Measurements from ENCODE around the gene ZNF219.
A peak's percentile ranks its signal among the peaks of the same experiment; 100 is the strongest.

The ZNF219 gene

DNA sequence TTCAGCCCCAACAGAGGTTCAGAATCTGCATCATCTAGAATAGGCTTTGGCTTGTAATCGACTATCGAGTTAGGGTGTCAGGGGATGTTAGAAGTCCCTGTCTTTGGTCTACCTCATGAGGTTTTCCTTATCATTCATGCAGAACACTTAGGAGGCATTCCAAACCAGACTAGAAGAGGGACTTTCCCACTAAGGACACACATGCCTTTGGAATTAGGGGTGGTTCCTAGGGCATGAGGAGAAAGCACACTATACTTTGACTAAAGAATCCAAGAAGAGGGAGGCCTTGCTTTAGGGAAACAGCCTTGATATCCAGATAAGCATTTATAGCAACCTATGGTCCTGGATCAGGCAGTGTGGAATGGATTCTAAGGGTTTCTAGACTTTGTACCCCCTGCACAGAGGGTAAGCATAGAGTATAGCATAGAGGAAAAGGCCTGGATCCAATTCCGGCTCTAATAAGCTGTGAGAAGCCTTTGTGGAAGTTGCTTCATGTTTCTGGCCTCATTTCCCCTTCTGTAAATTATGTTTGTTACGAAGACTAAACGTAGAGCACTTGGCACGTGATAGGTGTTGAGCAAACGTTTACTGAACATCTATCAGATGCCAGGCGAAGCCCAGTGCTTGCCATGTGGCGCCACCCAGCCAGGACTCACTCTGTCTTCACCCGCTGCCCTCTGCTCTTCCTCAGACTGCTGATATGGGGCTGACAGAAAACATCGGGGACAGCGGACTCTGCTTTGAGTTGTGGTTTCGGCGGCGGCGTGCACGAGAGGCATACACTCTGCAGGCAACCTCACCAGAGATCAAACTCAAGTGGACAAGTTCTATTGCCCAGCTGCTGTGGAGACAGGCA lies 13.2 kb downstream of the ZNF219 start:
- no peak for DNase-seq

DNA sequence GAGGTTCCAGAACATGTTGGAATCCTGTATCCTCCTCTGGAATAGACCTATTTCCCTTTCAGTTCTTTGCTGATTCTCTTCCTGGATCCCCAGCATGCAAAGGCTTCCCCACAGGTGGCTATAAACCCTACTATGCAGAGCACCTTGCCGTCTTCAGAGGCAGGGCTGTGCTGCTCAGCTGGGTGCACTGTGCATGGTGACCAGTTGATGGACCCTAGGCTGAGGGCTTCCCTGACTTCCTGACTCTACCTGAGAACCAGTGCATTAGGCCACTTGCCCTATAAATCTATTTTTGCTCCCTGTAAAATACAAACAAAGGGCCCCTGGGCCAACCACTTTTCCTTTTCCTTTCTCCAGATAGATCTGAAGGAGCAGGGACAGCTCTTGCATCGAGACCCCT lies 14.1 kb downstream of the ZNF219 start:
- no peak for DNase-seq

DNA sequence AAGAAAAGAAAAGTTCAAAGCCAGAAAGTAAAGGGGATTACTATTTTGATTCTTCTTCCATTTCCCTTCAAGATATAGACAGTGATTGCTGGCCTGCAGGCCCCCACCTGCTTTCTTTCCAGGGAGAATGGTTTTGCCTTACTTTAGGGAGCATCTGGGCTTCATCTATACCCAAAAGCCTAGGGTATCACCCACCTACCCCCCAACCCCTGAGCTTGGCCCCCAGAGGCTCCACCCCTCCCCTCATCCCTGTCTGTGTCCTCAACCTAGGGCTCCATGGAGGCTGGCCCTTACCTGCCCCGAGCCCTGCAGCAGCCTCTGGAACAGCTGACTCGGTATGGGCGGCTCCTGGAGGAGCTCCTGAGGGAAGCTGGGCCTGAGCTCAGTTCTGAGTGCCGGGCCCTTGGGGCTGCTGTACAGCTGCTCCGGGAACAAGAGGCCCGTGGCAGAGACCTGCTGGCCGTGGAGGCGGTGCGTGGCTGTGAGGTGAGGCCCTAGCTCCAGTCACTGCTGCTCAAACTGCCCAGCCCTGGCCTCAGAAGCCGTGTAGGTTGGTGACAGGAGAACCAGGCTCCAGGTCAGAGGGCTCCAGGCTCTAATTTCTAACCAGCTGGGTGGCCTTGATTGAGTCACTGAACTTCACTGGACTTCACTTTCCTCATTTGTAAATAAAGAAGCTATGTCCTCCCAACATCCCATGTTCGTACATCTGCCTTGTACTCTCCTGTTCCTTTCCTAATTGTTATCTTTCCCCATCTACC lies 14.7 kb downstream of the ZNF219 start:
- no peak for DNase-seq

DNA sequence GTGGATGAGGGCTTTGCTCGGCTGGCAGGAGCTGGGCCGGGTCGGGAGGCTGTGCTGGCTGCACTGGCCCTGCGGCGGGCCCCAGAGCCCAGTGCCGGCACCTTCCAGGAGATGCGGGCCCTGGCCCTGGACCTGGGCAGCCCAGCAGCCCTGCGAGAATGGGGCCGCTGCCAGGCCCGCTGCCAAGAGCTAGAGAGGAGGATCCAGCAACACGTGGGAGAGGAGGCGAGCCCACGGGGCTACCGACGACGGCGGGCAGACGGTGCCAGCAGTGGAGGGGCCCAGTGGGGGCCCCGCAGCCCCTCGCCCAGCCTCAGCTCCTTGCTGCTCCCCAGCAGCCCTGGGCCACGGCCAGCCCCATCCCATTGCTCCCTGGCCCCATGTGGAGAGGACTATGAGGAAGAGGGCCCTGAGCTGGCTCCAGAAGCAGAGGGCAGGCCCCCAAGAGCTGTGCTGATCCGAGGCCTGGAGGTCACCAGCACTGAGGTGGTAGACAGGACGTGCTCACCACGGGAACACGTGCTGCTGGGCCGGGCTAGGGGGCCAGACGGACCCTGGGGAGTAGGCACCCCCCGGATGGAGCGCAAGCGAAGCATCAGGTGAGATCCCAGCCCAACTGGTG lies 16.8 kb downstream of the ZNF219 start:
- no peak for DNase-seq

DNA sequence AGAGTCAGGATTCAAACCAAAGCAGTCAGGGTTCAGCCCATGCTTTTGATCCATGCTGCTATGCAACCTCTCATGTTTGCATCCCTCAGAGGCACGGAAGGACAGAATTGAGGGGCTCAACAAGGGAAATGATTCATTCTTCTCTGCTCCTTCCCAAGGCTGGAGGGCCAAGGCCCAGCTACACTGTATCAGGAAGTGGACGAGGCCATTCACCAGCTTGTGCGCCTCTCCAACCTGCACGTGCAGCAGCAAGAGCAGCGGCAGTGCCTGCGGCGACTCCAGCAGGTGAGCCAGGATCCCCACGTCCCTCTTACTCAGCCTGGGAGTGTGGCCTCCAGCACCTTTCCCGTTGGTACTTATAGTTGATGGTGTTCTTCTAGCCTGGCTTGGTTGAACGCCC lies 19.7 kb downstream of the ZNF219 start:
- DNase-seq = no peak

DNA sequence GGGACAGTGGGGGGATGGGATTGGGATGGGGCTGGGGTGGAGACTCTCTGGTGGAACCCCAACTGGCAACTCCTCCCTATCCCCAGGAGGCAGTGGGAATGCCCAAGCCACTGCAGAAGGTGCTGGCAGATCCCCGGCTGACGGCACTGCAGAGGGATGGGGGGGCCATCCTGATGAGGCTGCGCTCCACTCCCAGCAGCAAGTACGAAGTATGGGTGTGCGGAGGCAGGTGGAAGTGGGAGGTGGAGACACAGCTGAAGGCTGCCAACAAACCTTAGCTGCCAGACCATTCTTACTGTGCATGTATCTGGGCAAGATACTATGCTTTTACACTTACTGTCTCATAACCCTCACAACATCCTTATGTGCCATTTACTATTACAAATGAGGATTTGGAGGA lies 20.2 kb downstream of the ZNF219 start:
- no peak for DNase-seq

DNA sequence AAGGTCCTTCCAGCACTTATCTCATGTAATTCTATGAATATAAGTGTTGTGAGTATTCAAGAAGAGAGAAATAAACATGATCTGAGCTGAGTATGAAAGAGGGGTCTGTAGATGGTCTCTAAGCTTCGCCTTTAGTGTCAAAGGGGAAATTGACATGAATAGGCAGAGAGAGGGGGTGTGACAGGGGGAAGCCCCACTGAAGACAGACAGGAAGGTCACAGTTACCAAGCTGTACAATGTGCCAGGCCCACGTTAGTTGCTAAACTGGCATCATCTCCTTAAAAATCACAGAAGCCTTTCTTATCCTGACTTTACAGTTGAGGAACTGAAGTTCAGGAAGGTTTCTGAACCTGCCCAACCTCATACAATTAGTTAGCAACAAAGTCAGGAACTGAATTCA lies 20.8 kb downstream of the ZNF219 start:
- no peak for DNase-seq

DNA sequence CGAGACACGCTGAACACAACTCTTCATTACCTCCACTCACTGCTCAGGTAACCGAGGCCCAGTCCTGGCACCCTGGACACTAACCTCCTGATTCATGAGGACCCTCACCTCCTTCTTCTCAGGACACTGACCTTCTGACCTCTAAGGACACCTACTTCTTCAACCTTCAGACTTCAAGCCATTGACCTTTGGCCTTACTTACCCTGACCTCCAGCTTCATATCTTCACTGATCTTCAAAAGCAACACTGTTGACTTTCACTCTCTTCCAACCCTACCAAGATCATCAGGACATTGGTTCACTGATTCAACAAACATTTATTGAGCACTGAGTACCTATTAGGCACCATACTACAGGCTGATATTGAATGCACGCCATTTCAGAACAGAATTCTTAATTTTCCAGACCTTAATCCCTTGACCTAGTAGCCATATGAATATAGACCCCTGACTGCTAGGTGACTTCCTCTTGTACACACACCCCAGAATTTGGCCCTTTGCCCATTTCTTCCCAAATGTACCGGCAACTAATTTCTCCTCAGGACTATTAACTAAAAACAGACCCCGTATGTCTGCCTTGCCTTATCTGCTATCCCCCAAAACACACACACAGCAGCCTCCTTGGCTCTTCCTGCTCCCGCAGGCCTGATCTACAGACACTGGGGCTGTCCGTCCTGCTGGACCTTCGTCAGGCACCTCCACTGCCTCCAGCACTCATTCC lies 22.6 kb downstream of the ZNF219 start:
- DNase-seq = no peak

DNA sequence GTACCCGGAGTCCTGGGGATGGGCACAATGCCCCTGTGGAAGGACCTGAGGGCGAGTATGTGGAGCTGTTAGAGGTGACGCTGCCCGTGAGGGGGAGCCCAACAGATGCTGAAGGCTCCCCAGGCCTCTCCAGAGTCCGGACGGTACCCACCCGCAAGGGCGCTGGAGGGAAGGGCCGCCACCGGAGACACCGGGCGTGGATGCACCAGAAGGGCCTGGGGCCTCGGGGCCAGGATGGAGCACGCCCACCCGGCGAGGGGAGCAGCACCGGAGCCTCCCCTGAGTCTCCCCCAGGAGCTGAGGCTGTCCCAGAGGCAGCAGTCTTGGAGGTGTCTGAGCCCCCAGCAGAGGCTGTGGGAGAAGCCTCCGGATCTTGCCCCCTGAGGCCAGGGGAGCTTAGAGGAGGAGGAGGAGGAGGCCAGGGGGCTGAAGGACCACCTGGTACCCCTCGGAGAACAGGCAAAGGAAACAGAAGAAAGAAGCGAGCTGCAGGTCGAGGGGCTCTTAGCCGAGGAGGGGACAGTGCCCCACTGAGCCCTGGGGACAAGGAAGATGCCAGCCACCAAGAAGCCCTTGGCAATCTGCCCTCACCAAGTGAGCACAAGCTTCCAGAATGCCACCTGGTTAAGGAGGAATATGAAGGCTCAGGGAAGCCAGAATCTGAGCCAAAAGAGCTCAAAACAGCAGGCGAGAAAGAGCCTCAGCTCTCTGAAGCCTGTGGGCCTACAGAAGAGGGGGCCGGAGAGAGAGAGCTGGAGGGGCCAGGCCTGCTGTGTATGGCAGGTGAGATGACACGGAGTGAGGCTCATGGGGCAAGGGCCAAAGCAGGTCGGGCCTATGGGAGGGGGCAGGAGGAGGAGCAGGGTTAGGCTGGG lies 23.8 kb downstream of the ZNF219 start:
- no peak for DNase-seq

DNA sequence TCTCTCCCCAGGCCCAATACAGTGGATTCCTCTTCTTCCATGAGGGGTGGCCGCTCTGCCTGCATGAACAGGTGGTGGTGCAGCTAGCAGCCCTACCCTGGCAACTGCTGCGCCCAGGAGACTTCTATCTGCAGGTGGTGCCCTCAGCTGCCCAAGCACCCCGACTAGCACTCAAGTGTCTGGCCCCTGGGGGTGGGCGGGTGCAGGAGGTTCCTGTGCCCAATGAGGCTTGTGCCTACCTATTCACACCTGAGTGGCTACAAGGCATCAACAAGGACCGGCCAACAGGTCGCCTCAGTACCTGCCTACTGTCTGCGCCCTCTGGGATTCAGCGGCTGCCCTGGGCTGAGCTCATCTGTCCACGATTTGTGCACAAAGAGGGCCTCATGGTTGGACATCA lies 24.5 kb downstream of the ZNF219 start:
- no peak for DNase-seq

DNA sequence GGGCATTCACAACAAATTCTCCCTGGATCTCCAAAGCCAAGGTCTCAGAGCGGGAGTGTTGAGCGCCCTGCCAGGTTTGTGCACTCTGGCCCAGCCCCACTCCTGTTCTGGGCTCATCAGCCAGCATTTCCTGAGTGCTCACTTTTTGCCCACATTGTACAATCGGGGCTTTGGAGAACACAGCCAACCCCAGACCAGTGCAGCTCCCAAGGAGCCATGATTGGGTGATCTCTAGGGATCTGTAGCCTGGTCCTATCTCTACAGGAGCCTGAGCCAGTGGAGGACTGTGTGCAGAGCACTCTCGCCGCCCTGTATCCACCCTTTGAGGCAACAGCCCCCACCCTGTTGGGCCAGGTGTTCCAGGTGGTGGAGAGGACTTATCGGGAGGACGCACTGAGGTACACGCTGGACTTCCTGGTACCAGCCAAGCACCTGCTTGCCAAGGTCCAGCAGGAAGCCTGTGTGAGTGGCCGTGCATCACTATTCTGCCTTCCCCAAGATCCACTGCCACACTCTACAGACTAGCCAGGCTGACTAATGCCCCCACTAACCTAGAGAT lies 25.6 kb downstream of the ZNF219 start:
- no peak for DNase-seq

DNA sequence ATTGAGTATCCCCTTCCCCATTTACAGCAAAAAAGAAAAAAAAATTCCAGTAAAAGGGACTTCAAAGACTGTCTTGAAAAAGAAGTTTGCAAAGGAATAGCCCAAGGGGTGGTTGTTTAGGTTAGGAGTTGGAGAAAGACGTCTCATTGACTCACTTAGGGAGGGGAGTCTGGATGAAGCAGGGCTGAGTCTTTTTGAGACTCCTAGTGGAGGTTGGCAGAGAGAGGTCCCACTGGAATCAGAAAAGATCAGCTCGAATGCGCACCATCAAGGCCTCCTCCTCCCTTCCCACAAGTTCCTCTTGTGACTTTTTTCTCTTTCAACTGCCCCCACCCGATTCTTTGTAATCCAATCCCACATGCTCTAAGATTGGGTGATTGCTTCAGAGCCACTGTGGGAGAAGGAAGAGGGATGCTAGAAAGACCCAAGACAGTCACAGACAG lies 26.4 kb downstream of the ZNF219 start:
- no peak for DNase-seq

DNA sequence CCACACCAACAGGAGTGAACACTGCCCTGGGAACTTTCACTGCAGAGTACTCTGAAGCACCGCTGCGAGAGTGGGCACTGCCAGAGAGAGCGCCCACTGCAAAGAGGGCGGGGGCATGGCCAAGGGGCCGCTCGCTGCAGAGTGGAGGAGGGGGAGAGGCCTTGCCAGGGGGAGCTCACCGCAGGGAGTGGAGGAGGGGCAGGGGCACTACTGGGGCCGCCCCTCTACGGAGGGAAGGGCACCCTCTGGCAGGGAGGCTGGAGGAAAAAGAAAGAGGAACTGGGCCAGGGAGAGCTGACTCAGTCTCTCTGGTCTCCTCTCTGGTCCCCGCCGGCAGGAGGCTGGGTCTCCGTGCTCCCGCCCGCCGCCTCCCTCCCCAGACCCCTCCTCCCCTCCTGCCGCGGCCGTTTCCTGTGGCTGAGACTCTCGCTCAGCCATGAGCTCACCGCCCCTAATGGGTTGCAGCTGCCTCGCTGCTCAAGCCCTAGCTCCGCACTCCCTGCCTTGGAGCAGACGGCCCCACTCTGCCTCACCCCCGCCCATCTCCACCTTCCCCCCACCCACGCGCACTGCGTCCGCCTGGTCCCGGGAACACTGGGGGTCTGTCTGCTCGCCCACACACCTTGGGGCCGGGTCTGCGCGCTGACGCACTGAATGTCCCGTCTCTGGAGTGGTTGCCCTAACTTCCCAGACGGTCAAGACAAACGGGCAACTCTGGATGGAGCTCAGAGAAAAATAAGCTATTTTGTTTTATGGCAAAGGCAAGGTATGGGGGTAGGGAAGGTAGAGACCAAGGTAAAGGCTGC lies 27.0 kb downstream of the ZNF219 start:
- DNase-seq = peak; percentile 81

DNA sequence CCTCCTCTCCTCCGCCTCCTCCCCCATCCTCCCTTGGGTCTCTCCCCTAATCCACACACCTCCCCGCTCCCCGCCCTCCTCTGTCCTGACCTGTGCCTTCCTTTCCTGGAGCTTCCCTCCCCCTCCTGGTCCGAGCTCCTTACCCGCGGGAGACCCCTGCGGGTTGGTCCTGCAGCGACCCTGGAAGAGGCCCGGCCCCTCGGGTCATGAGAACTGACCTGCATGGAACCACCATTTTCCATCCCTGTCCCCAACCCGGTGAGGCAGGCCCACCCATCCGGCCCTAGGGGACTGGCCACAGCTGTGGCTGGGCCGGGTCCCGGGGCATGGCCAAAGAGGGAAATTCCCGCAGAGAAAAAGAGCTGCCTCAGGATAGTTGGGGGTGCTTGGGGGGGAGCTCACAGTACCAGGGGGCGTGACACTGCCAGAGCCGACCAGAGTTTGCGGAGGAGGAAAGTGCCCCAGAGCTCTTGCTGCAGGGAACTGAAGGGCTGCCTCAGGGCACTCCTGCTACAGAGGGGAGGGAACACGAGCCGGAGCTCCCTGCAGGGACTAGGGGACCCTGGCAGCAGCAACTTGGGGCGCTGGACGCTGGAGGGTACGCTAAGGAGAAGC lies 27.7 kb downstream of the ZNF219 start:
- DNase-seq = peak; percentile 62

DNA sequence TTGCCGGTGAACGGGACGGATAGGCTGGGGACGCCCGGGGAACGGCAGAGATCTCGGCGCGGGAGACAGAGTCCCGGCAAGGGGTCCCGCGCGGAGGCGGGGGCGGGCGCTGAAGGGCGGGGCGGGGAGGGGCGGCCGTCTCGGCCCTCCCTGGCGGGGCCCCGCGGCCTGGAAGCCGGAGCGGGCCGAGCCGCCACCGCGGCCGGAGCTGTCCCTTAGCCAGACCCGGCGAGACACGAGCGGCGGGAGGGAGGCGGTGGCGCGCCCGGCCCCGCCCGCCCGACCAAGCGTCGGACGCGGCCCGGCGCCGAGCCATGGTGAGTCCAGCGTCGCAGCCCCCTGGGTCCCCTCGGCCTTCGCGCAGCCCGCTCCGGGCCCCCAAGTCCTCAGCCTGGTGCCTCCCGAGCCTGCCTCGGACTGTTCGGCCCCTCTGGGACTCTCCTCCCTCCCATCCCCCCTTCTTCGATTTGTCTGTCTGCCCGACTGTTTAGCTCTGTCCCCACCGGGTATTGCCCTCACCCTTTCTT lies 28.3 kb downstream of the ZNF219 start, which contains the start of gene ARHGEF40:
TSS of gene ARHGEF40 (plus strand) at position 222 of the 527 bp plus-strand sequence. CDS start at position 315, 93 bp downstream.
- peak; percentile 61 for DNase-seq

DNA sequence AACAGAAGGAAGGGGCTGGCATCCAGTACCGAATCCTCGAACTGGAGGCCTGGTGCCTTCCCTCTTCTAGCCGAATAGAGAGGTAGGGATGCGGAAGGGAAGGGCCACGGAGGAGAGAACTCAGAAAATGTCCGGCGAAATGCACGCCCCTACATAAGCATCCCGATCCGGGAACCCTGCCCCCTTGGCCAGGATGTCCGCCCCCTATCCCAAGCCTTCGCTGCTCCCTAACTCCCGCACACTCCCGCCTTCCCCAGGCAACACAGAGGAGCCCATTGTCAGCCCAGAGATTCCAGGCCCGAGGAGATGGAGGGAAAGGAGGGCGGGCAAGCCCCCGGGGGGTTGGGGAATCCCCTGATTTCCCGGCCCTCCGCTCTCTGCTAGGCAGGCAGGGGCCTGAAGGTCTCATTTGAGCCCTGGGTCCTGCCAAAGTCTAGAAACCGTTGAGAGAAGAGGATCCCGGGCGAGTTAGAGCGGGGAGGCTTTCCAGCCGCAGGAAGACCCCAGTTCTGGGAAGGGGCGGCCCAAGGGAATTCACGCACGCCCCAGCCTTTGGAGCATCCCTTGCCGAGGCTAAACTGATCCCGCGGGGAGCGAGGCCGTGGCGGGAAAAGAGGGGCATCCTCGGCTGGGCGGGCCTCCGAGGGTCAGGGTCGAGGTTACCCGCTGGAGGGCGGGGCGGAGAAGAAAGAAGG lies 28.9 kb downstream of the ZNF219 start:
- peak; percentile 70 for DNase-seq

DNA sequence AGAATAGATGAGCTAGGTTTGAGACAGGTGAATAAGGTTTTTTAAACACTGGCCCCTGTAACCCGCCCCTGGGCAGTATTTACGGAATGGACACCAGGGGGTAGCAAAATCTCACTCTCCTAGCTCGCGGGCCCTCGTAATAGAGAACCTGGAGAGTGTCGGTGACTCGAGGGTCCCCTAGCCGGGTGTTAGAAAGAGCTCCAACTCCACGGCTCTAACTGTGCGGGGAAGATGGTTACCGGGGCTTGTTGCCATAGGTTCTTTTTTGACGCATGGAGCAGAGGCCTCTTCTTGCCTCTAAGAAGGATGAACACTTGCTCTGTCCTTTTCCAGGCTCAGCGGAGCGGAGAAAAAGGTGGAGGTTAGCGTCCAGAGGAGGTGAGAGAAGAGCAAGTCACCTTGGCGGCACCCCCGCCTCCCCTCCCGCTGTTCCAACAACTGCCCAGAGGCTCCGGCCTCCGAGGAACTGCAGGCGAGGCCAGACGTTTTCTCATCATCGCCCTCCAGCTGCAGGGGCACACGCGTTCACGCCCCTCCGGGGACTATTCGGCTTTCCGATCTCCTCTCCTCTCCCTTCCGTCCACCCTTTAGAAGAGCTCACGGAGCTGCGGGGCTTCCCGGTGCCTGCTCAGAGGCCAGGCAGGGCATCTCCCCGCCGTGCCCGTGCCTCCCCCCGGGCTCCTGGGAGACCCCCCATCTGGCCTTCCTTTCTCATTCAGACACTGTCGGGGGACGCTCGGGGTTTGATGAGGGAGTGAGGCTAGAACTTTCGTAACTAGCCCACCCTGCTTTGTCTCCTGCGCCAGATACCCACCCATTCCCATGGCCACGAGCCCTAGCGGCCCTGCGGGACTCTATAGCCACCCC lies 29.7 kb downstream of the ZNF219 start:
- peak; percentile 83 for DNase-seq

DNA sequence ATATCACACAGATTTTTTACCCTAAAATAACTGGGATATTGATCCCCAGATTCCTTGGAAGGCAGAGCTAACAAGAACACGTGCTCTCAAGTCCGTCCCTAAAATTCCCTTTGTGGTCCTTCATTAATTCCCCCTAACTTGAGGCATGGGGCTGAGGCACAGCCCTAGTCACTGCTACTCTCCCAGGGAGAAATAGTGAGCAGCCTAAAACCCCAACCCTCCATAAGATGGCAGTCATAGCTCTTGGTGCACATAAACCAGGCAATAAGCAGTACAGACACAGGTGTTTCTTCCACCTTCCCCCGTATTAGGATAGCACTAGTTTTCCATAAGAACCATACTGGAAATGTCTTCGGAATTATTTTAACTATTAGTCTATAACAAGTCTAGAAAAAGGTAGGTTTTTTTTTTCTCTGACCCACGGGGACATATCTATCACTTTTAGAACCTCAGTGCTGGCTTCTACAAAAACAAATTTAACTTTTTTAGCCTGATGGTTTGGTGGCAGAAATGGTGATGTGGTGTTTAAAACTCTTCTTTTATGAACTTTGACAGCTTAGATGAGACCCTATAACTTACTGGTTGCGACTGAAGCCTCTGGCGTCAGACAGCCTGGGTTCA lies 31.5 kb downstream of the ZNF219 start:
- DNase-seq = peak; percentile 21

All from DMS79 (cell line).